SK-N-SH treated with all-trans-retinoic acid at 6 μM for 48 hours (cell line): ENCODE data around the gene MIX23.

ENCODE experiments used
- ATAC-seq: fragments of 200-7000 bp; cut with Tn5 transposase; 3 replicates; pipeline ENCODE4 v1.9.1; 2020; ENCODE audit warnings: mild to moderate bottlenecking, moderate library complexity
- ARNTL ChIP-seq: fragments of 450-650 bp; formaldehyde crosslinking; IDR thresholded peaks from 2 replicates; pipeline ENCODE4 v1.5.0; 2020; ENCODE audit warnings: low read depth, mild to moderate bottlenecking, moderate library complexity, borderline replicate concordance
- BACH2 ChIP-seq: fragments of 250-450 bp; sonication (Bioruptor Pico); IDR thresholded peaks from 2 replicates; pipeline ENCODE4 v1.9.0; 2021; ENCODE audit warnings: mild to moderate bottlenecking, borderline replicate concordance
- CSDC2 ChIP-seq: fragments of 250-450 bp; sonication (Bioruptor Pico); IDR thresholded peaks from 2 replicates; pipeline ENCODE4 v1.5.0; 2020; ENCODE audit warnings: mild to moderate bottlenecking, moderate library complexity
- ESRRG ChIP-seq: fragments of 250-450 bp; sonication (Bioruptor Pico); IDR thresholded peaks from 2 replicates; pipeline ENCODE4 v1.6.1; 2021; ENCODE audit warnings: mild to moderate bottlenecking
- GLIS3 ChIP-seq: fragments of 250-450 bp; sonication (Bioruptor Pico); IDR thresholded peaks from 2 replicates; pipeline ENCODE4 v1.5.0; 2020; ENCODE audit warnings: mild to moderate bottlenecking, moderate library complexity
- ISL1 ChIP-seq: fragments of 250-450 bp; sonication (Bioruptor Pico); IDR thresholded peaks from 2 replicates; pipeline ENCODE4 v2.1.2; 2022; ENCODE audit warnings: mild to moderate bottlenecking, moderate library complexity
- OSR1 ChIP-seq: fragments of 250-450 bp; sonication (Bioruptor Pico); IDR thresholded peaks from 2 replicates; pipeline ENCODE4 v1.8.0; 2022; ENCODE audit warnings: moderate library complexity, mild to moderate bottlenecking, inconsistent platforms
- PPARA ChIP-seq: fragments of 250-450 bp; sonication (Bioruptor Pico); IDR thresholded peaks from 2 replicates; pipeline ENCODE4 v1.5.0; 2020; ENCODE audit warnings: mild to moderate bottlenecking, borderline replicate concordance
- RARB ChIP-seq: fragments of 250-450 bp; sonication (Bioruptor Pico); IDR thresholded peaks from 2 replicates; pipeline ENCODE4 v1.8.0; 2021; ENCODE audit warnings: mild to moderate bottlenecking, moderate library complexity
- SNAI2 ChIP-seq: fragments of 250-450 bp; sonication (Bioruptor Pico); IDR thresholded peaks from 2 replicates; pipeline ENCODE4 v1.5.0; 2020; ENCODE audit warnings: mild to moderate bottlenecking, moderate library complexity
- TCF4 ChIP-seq: fragments of 250-450 bp; sonication (Bioruptor Pico); IDR thresholded peaks from 2 replicates; pipeline ENCODE4 v1.8.0; 2021; ENCODE audit warnings: mild to moderate bottlenecking, moderate library complexity, borderline replicate concordance
- TOX ChIP-seq: fragments of 250-450 bp; sonication (Bioruptor Pico); IDR thresholded peaks from 2 replicates; pipeline ENCODE4 v1.8.0; 2021; ENCODE audit warnings: mild to moderate bottlenecking, moderate library complexity, borderline replicate concordance
- ZC3H10 ChIP-seq: fragments of 250-450 bp; sonication (Bioruptor Pico); IDR thresholded peaks from 2 replicates; pipeline ENCODE4 v1.5.1; 2021; ENCODE audit warnings: mild to moderate bottlenecking, moderate library complexity
- ZFP3 ChIP-seq: fragments of 250-450 bp; sonication (Bioruptor Pico); IDR thresholded peaks from 2 replicates; pipeline ENCODE4 v1.5.0; 2020; ENCODE audit warnings: mild to moderate bottlenecking, moderate library complexity
- ZFP30 ChIP-seq: fragments of 450-650 bp; formaldehyde crosslinking; IDR thresholded peaks from 2 replicates; pipeline ENCODE4 v1.5.0; 2022; ENCODE audit warnings: mild to moderate bottlenecking, moderate library complexity
- ZNF565 ChIP-seq: fragments of 450-650 bp; formaldehyde crosslinking; conservative IDR thresholded peaks from 2 replicates; pipeline ENCODE4 v1.5.0; 2020; ENCODE audit warnings: low read depth, mild to moderate bottlenecking, moderate library complexity
- ZNF70 ChIP-seq: fragments of 450-650 bp; formaldehyde crosslinking; IDR thresholded peaks from 2 replicates; pipeline ENCODE4 v1.5.0; 2020; ENCODE audit warnings: mild to moderate bottlenecking, moderate library complexity
- ZNF8 ChIP-seq: fragments of 450-650 bp; formaldehyde crosslinking; IDR thresholded peaks from 2 replicates; pipeline ENCODE4 v1.5.0; 2020; ENCODE audit warnings: mild to moderate bottlenecking, moderate library complexity
- TF ChIP-seq, protein P1 (sequence below): fragments of 250-450 bp; sonication (Bioruptor Pico); IDR thresholded peaks from 2 replicates; pipeline ENCODE4 v1.8.0; 2020; ENCODE audit warnings: mild to moderate bottlenecking, moderate library complexity, borderline replicate concordance
- TF ChIP-seq, protein P2 (sequence below): fragments of 250-450 bp; sonication (Bioruptor Pico); IDR thresholded peaks from 2 replicates; pipeline ENCODE4 v1.5.0; 2020; ENCODE audit warnings: mild to moderate bottlenecking, moderate library complexity
- TF ChIP-seq, protein P3 (sequence below): fragments of 250-450 bp; sonication (Bioruptor Pico); IDR thresholded peaks from 2 replicates; pipeline ENCODE4 v1.8.0; 2021; ENCODE audit warnings: low read depth, mild to moderate bottlenecking, moderate library complexity, borderline replicate concordance
- TF ChIP-seq, protein P4 (sequence below): fragments of 250-450 bp; sonication (Bioruptor Pico); IDR thresholded peaks from 2 replicates; pipeline ENCODE4 v1.5.1; 2021; ENCODE audit warnings: mild to moderate bottlenecking, moderate library complexity
- TF ChIP-seq, protein P5 (sequence below): fragments of 250-450 bp; sonication (Bioruptor Pico); IDR thresholded peaks from 2 replicates; pipeline ENCODE4 v1.5.1; 2020; ENCODE audit warnings: low read depth, mild to moderate bottlenecking, moderate library complexity

MIX23 gene

DNA sequence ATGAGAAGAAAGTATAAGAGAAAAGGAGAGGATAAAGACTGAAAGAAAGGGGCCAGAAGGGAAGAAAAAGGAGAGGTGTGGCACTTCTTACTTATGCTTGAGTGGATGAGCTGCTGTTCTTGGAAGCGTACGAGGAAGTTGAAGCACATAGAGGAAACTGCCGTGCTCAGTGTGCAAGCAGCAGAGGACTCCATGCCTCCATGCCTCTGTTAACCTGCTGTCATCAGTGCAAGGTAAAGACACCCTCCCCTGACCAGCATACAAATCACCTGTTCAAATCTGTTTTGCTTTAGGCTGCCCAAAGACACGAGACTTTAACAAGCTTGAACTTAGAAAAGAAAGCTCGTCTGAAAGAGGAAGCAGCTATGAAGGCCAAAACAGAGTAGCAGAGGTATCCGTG is 26.4 kb upstream of the MIX23 start (continued):
- TF ChIP-seq PPARA (no peak), ARNTL (CRISPR knock-in tag) (no peak), RARB (CRISPR knock-in tag) (no peak), CSDC2 (CRISPR knock-in tag) (no peak)
- TF ChIP-seq, protein P1, sequence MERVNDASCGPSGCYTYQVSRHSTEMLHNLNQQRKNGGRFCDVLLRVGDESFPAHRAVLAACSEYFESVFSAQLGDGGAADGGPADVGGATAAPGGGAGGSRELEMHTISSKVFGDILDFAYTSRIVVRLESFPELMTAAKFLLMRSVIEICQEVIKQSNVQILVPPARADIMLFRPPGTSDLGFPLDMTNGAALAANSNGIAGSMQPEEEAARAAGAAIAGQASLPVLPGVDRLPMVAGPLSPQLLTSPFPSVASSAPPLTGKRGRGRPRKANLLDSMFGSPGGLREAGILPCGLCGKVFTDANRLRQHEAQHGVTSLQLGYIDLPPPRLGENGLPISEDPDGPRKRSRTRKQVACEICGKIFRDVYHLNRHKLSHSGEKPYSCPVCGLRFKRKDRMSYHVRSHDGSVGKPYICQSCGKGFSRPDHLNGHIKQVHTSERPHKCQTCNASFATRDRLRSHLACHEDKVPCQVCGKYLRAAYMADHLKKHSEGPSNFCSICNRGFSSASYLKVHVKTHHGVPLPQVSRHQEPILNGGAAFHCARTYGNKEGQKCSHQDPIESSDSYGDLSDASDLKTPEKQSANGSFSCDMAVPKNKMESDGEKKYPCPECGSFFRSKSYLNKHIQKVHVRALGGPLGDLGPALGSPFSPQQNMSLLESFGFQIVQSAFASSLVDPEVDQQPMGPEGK (CRISPR knock-in tag), result no peak
- TF ChIP-seq, all 23 proteins: peak for 0

DNA sequence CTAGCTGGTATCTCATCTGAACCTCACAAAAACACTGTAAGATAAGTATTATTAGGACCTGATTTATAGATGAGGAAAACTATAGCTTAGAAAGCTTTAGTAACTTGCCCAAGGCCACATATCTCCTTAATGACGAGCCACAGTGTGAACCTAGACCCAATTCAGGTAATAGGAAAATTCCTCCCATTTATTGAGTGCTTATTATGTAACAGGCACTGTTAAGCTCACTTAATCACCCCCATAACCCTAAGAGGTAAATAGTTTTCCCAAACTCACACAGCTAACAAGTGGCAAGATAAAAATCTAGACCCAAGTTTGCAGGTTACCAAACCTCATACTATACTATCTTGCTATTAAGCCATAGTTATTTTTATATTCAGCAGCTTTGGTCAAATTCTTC is 24.9 kb upstream of the MIX23 start:
- no peak for ATAC-seq
- TF ChIP-seq ISL1 (CRISPR knock-in tag), result no peak
- no peak for TF ChIP-seq ZC3H10 (CRISPR knock-in tag)
- TF ChIP-seq, protein P2, sequence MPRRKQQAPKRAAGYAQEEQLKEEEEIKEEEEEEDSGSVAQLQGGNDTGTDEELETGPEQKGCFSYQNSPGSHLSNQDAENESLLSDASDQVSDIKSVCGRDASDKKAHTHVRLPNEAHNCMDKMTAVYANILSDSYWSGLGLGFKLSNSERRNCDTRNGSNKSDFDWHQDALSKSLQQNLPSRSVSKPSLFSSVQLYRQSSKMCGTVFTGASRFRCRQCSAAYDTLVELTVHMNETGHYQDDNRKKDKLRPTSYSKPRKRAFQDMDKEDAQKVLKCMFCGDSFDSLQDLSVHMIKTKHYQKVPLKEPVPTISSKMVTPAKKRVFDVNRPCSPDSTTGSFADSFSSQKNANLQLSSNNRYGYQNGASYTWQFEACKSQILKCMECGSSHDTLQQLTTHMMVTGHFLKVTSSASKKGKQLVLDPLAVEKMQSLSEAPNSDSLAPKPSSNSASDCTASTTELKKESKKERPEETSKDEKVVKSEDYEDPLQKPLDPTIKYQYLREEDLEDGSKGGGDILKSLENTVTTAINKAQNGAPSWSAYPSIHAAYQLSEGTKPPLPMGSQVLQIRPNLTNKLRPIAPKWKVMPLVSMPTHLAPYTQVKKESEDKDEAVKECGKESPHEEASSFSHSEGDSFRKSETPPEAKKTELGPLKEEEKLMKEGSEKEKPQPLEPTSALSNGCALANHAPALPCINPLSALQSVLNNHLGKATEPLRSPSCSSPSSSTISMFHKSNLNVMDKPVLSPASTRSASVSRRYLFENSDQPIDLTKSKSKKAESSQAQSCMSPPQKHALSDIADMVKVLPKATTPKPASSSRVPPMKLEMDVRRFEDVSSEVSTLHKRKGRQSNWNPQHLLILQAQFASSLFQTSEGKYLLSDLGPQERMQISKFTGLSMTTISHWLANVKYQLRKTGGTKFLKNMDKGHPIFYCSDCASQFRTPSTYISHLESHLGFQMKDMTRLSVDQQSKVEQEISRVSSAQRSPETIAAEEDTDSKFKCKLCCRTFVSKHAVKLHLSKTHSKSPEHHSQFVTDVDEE, result no peak
- TF ChIP-seq, protein P3, sequence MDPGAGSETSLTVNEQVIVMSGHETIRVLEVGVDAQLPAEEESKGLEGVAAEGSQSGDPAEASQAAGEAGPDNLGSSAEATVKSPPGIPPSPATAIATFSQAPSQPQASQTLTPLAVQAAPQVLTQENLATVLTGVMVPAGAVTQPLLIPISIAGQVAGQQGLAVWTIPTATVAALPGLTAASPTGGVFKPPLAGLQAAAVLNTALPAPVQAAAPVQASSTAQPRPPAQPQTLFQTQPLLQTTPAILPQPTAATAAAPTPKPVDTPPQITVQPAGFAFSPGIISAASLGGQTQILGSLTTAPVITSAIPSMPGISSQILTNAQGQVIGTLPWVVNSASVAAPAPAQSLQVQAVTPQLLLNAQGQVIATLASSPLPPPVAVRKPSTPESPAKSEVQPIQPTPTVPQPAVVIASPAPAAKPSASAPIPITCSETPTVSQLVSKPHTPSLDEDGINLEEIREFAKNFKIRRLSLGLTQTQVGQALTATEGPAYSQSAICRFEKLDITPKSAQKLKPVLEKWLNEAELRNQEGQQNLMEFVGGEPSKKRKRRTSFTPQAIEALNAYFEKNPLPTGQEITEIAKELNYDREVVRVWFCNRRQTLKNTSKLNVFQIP, result no peak
- TF ChIP-seq ZNF8, result no peak
- TF ChIP-seq, protein P1 (CRISPR knock-in tag), result no peak
- TF ChIP-seq PPARA, result no peak
- TF ChIP-seq, protein P4, sequence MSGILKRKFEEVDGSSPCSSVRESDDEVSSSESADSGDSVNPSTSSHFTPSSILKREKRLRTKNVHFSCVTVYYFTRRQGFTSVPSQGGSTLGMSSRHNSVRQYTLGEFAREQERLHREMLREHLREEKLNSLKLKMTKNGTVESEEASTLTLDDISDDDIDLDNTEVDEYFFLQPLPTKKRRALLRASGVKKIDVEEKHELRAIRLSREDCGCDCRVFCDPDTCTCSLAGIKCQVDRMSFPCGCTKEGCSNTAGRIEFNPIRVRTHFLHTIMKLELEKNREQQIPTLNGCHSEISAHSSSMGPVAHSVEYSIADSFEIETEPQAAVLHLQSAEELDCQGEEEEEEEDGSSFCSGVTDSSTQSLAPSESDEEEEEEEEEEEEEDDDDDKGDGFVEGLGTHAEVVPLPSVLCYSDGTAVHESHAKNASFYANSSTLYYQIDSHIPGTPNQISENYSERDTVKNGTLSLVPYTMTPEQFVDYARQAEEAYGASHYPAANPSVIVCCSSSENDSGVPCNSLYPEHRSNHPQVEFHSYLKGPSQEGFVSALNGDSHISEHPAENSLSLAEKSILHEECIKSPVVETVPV (CRISPR knock-in tag), result no peak
- TF ChIP-seq ZNF565 (CRISPR knock-in tag), result no peak
- no peak for TF ChIP-seq ZFP3 (CRISPR knock-in tag)
- TF ChIP-seq ARNTL (CRISPR knock-in tag), result no peak
- TF ChIP-seq ZFP30 (CRISPR knock-in tag), result no peak
- no peak for TF ChIP-seq TCF4 (CRISPR knock-in tag)
- TF ChIP-seq OSR1 (CRISPR knock-in tag), result no peak
- no peak for TF ChIP-seq RARB (CRISPR knock-in tag)
- TF ChIP-seq BACH2 (CRISPR knock-in tag), result no peak
- no peak for TF ChIP-seq ZNF70 (CRISPR knock-in tag)
- TF ChIP-seq ESRRG (CRISPR knock-in tag), result no peak
- TF ChIP-seq GLIS3 (CRISPR knock-in tag), result no peak

DNA sequence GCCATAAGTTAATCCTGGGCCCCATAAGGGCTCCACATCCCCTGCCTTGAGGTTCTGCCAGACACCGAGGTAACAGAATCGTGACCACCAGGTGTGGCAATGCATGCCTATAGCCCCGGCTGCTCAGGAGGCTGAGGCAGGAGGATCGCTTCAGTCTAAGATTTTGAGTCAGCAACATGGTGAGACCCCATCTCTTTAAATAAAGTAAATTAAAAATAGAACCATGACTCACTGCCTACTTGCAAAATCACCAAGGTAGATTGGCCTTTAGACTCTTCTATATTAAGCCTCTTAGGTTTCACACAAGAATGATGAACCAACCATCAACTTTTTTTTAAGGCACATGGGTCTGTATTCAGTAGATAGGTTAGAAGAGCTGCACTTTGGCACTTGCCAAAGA is 23.2 kb upstream of the MIX23 start:
- no peak for ATAC-seq
- TF ChIP-seq, protein P1 (CRISPR knock-in tag), result no peak
- TF ChIP-seq, protein P2, result no peak
- TF ChIP-seq ZFP3 (CRISPR knock-in tag) (no peak), ZC3H10 (CRISPR knock-in tag) (no peak), SNAI2 (CRISPR knock-in tag) (no peak), TOX (CRISPR knock-in tag) (no peak), ZFP30 (CRISPR knock-in tag) (no peak), TCF4 (CRISPR knock-in tag) (no peak), GLIS3 (CRISPR knock-in tag) (no peak), RARB (CRISPR knock-in tag) (no peak)
- TF ChIP-seq, protein P5, sequence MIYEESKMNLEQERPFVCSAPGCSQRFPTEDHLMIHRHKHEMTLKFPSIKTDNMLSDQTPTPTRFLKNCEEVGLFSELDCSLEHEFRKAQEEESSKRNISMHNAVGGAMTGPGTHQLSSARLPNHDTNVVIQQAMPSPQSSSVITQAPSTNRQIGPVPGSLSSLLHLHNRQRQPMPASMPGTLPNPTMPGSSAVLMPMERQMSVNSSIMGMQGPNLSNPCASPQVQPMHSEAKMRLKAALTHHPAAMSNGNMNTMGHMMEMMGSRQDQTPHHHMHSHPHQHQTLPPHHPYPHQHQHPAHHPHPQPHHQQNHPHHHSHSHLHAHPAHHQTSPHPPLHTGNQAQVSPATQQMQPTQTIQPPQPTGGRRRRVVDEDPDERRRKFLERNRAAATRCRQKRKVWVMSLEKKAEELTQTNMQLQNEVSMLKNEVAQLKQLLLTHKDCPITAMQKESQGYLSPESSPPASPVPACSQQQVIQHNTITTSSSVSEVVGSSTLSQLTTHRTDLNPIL (CRISPR knock-in tag), result no peak
